Measurements from ENCODE around the gene GPR42.
"Not testable (repeated sequence)": the region's sequence is repeated elsewhere in the genome, so short reads cannot be mapped to it uniquely, and the experiment has no call there.

Gene GPR42

GRCh38 chr19:35362261-35363000, 8.4 kb upstream of the GPR42 start:
- no peak for DNase-seq (ENCODE audit: low spot score)

- DNase-seq (ENCODE audit: low spot score), result no peak
Measured at GRCh38 chr19:35363001-35363590, 7.8 kb upstream of the GPR42 start.

- no peak for DNase-seq (ENCODE audit: low spot score)
Measured at GRCh38 chr19:35363711-35364425, 7.0 kb upstream of the GPR42 start.

GRCh38 chr19:35365303-35365702, 5.6 kb upstream of the GPR42 start:
- no peak for DNase-seq (ENCODE audit: low spot score)

- no peak for DNase-seq (ENCODE audit: low spot score)
Measured at GRCh38 chr19:35368378-35368777, 2.5 kb upstream of the GPR42 start.

GRCh38 chr19:35369522-35369921, 1.3 kb upstream of the GPR42 start:
- no peak for DNase-seq (ENCODE audit: low spot score)

GRCh38 chr19:35373492-35373891, 2.6 kb downstream of the GPR42 start:
- DNase-seq (ENCODE audit: low spot score), result no peak

- DNase-seq (ENCODE audit: low spot score), result not testable (repeated sequence)
Measured at GRCh38 chr19:35374031-35374430, 3.2 kb downstream of the GPR42 start.

GRCh38 chr19:35375505-35376307, 4.8 kb downstream of the GPR42 start:
- no peak for DNase-seq (ENCODE audit: low spot score)

- DNase-seq (ENCODE audit: low spot score), result no peak
Measured at GRCh38 chr19:35377656-35378055, 6.8 kb downstream of the GPR42 start.

GRCh38 chr19:35378356-35378755, 7.5 kb downstream of the GPR42 start:
- no peak for DNase-seq (ENCODE audit: low spot score)

- not testable (repeated sequence) for DNase-seq (ENCODE audit: low spot score)
Measured at GRCh38 chr19:35379545-35379944, 8.7 kb downstream of the GPR42 start.

- DNase-seq (ENCODE audit: low spot score), result no peak
Measured at GRCh38 chr19:35379992-35380391, 9.1 kb downstream of the GPR42 start.

GRCh38 chr19:35380450-35381124, 9.7 kb downstream of the GPR42 start:
- no peak for DNase-seq (ENCODE audit: low spot score)

GRCh38 chr19:35381318-35381717, 10.4 kb downstream of the GPR42 start:
- DNase-seq (ENCODE audit: low spot score), result no peak

GRCh38 chr19:35381926-35382325, 11.1 kb downstream of the GPR42 start:
- no peak for DNase-seq (ENCODE audit: low spot score)

GRCh38 chr19:35383536-35383935, 12.7 kb downstream of the GPR42 start:
- no peak for DNase-seq (ENCODE audit: low spot score)

- no peak for DNase-seq (ENCODE audit: low spot score)
Measured at GRCh38 chr19:35388277-35389054, 17.6 kb downstream of the GPR42 start.

GRCh38 chr19:35389192-35389861, 18.5 kb downstream of the GPR42 start:
- DNase-seq (ENCODE audit: low spot score), result no peak
